NT2/D1 (cell line): ENCODE data around the gene FBXO2.
A peak's percentile ranks its signal among the peaks of the same experiment; 100 is the strongest.
"Not testable (repeated sequence)": the region's sequence is repeated elsewhere in the genome, so short reads cannot be mapped to it uniquely, and the experiment has no call there.

Experiments
- DNase-seq: peaks from one replicate; pipeline ENCODE4 v3.0.0-alpha.2; 2011; ENCODE audit warnings: low read depth, low spot score
- H3K27me3 ChIP-seq: 2 replicates; pipeline ENCODE4 v1.6.0; 2011; ENCODE audit warnings: mild to moderate bottlenecking; ENCODE audit not compliant: insufficient read length, insufficient read depth
- H3K36me3 ChIP-seq: 2 replicates; pipeline ENCODE4 v1.6.1; 2011; ENCODE audit warnings: mild to moderate bottlenecking, low read length, mixed read lengths; ENCODE audit not compliant: insufficient read depth, insufficient read length
- H3K4me1 ChIP-seq: 2 replicates; pipeline ENCODE4 v1.5.1; 2011; ENCODE audit not compliant: insufficient read depth, insufficient read length
- H3K4me3 ChIP-seq: 2 replicates; pipeline ENCODE4 v1.5.1; 2011; ENCODE audit warnings: low read depth; ENCODE audit not compliant: insufficient read length
- H3K9ac ChIP-seq: 2 replicates; pipeline ENCODE4 v1.6.0; 2011; ENCODE audit warnings: low read depth; ENCODE audit not compliant: insufficient read length
- H3K9me3 ChIP-seq: 2 replicates; pipeline ENCODE4 v1.5.1; 2011; ENCODE audit warnings: mild to moderate bottlenecking, low read length; ENCODE audit not compliant: insufficient read depth
- SUZ12 ChIP-seq: IDR thresholded peaks from 2 replicates; pipeline ENCODE4 v1.6.1; 2011; ENCODE audit not compliant: insufficient read length, insufficient read depth; ENCODE audit errors: extremely low read depth
- YY1 ChIP-seq: IDR thresholded peaks from 2 replicates; pipeline ENCODE4 v1.6.1; 2011; ENCODE audit not compliant: insufficient read length, insufficient read depth
- ZNF274 ChIP-seq: IDR thresholded peaks from 2 replicates; pipeline ENCODE4 v1.6.1; 2011; ENCODE audit warnings: mild to moderate bottlenecking, low read depth, low read length

Gene FBXO2

GRCh38 chr1:11645670-11646265, 8.5 kb downstream of the FBXO2 start:
- no peaks in the 10 kb centered on the region for H3K9me3 ChIP-seq
- no peak for TF ChIP-seq ZNF274
- H3K36me3 ChIP-seq = no peaks in the 10 kb centered on the region
- H3K9ac ChIP-seq = no peak overlapping the region
- H3K4me3 ChIP-seq = no peak overlapping the region
- peak; percentile 63 for DNase-seq
- H3K4me1 ChIP-seq = peaks cover 15% of the 10 kb centered on the region
- no peaks in the 10 kb centered on the region for H3K27me3 ChIP-seq

- Histone ChIP-seq H3K4me1 (peaks cover 12% of the 10 kb centered on the region), H3K27me3 (no peaks in the 10 kb centered on the region), H3K4me3 (no peak overlapping the region), H3K9me3 (no peaks in the 10 kb centered on the region), H3K9ac (no peak overlapping the region), H3K36me3 (no peaks in the 10 kb centered on the region)
- no peak for TF ChIP-seq ZNF274
- no peak for TF ChIP-seq YY1
- TF ChIP-seq SUZ12 = no peak
- no peak for DNase-seq
Observed at GRCh38 chr1:11645270-11645669, 9.0 kb downstream of the FBXO2 start.

- Histone ChIP-seq H3K4me1 (peaks cover 3% of the 10 kb centered on the region), H3K27me3 (no peaks in the 10 kb centered on the region), H3K9ac (no peak overlapping the region), H3K4me3 (no peak overlapping the region), H3K36me3 (no peaks in the 10 kb centered on the region), H3K9me3 (no peaks in the 10 kb centered on the region)
- no peak for TF ChIP-seq ZNF274
- no peak for TF ChIP-seq SUZ12
- no peak for TF ChIP-seq YY1
- DNase-seq = no peak
Observed at GRCh38 chr1:11643782-11644181, 10.4 kb downstream of the FBXO2 start.

GRCh38 chr1:11642418-11643017, 11.7 kb downstream of the FBXO2 start:
- H3K4me3 ChIP-seq, H3K36me3 ChIP-seq, H3K9ac ChIP-seq, DNase-seq, H3K9me3 ChIP-seq, H3K27me3 ChIP-seq, H3K4me1 ChIP-seq: not testable (repeated sequence)

GRCh38 chr1:11641776-11642305, 12.4 kb downstream of the FBXO2 start:
- no peaks in the 10 kb centered on the region for H3K4me1 ChIP-seq
- TF ChIP-seq SUZ12 (no peak), ZNF274 (no peak), YY1 (no peak)
- no peaks in the 10 kb centered on the region for H3K9me3 ChIP-seq
- H3K36me3 ChIP-seq = no peaks in the 10 kb centered on the region
- no peak overlapping the region for H3K4me3 ChIP-seq
- no peak overlapping the region for H3K9ac ChIP-seq
- DNase-seq = no peak
- no peaks in the 10 kb centered on the region for H3K27me3 ChIP-seq

- no peak for DNase-seq
Observed at GRCh38 chr1:11640944-11641343, 13.3 kb downstream of the FBXO2 start.

GRCh38 chr1:11640101-11640500, 14.1 kb downstream of the FBXO2 start:
- Histone ChIP-seq H3K4me1 (no peaks in the 10 kb centered on the region), H3K4me3 (no peak overlapping the region), H3K27me3 (peaks cover 4% of the 10 kb centered on the region), H3K9ac (no peak overlapping the region), H3K36me3 (no peaks in the 10 kb centered on the region), H3K9me3 (no peaks in the 10 kb centered on the region)
- TF ChIP-seq SUZ12 (no peak), ZNF274 (no peak), YY1 (no peak)
- no peak for DNase-seq

More at GRCh38 chr1:11640944-11641343, 13.3 kb downstream of the FBXO2 start:
- H3K9ac ChIP-seq = no peak overlapping the region
- no peaks in the 10 kb centered on the region for H3K9me3 ChIP-seq
- H3K4me1 ChIP-seq = no peaks in the 10 kb centered on the region
- no peaks in the 10 kb centered on the region for H3K36me3 ChIP-seq
- H3K27me3 ChIP-seq = peaks cover 4% of the 10 kb centered on the region
- no peak overlapping the region for H3K4me3 ChIP-seq
- TF ChIP-seq SUZ12 (no peak), ZNF274 (no peak), YY1 (no peak)

- no peaks in the 10 kb centered on the region for H3K4me1 ChIP-seq
Observed at GRCh38 chr1:11639372-11639771, 14.9 kb downstream of the FBXO2 start.

More at GRCh38 chr1:11639372-11639771, 14.9 kb downstream of the FBXO2 start:
- no peak overlapping the region for H3K4me3 ChIP-seq
- H3K9me3 ChIP-seq = no peaks in the 10 kb centered on the region
- H3K9ac ChIP-seq = no peak overlapping the region
- TF ChIP-seq ZNF274 (no peak), SUZ12 (no peak), YY1 (no peak)
- peaks cover 4% of the 10 kb centered on the region for H3K27me3 ChIP-seq
- no peak for DNase-seq
- no peaks in the 10 kb centered on the region for H3K36me3 ChIP-seq
